Trophoblast cell (in vitro differentiated cells and primary cell): Measurements from ENCODE around the gene NUP93.

Experiments
- DNase-seq, 2 donors: peaks; one replicate each; pipeline ENCODE4 v3.0.0-alpha.2; 2016
- H2AFZ ChIP-seq: 2 replicates; pipeline ENCODE4 v1.6.1; 2013; ENCODE audit warnings: low read length, moderate library complexity, mild to moderate bottlenecking; ENCODE audit not compliant: insufficient read depth, poor library complexity
- H2AK5ac ChIP-seq: 2 replicates; pipeline ENCODE4 v1.6.1; 2013; ENCODE audit warnings: mild to moderate bottlenecking, low read length
- H2BK120ac ChIP-seq: 2 replicates; pipeline ENCODE4 v1.6.1; 2013; ENCODE audit warnings: low read length, mild to moderate bottlenecking, moderate library complexity; ENCODE audit not compliant: insufficient read depth, poor library complexity
- H2BK12ac ChIP-seq: 2 replicates; pipeline ENCODE4 v1.6.1; 2013; ENCODE audit warnings: mild to moderate bottlenecking, low read length, moderate library complexity
- H2BK5ac ChIP-seq: 2 replicates; pipeline ENCODE4 v1.6.1; 2013; ENCODE audit warnings: low read length, low read depth, moderate library complexity, mild to moderate bottlenecking; ENCODE audit not compliant: poor library complexity
- H3K14ac ChIP-seq: 2 replicates; pipeline ENCODE4 v1.6.1; 2013; ENCODE audit warnings: mild to moderate bottlenecking, low read length
- H3K18ac ChIP-seq: 2 replicates; pipeline ENCODE4 v1.6.1; 2013; ENCODE audit warnings: mild to moderate bottlenecking, low read length
- H3K23ac ChIP-seq: 2 replicates; pipeline ENCODE4 v1.6.1; 2013; ENCODE audit warnings: low read length
- H3K27ac ChIP-seq: 2 replicates; pipeline ENCODE4 v1.5.1; 2013; ENCODE audit warnings: low read depth, mild to moderate bottlenecking, inconsistent platforms, low read length, moderate library complexity
- H3K27me3 ChIP-seq: 2 replicates; pipeline ENCODE4 v1.6.1; 2013; ENCODE audit warnings: inconsistent platforms, mild to moderate bottlenecking, low read length, moderate library complexity; ENCODE audit not compliant: insufficient read depth
- H3K36me3 ChIP-seq, 2 experiments: 1 replicate in 1 of 2; 2 replicates in 1 of 2; pipeline ENCODE4 v1.6.1; 2013; ENCODE audit warnings: low read length in 2 of 2, mild to moderate bottlenecking in 2 of 2, moderate library complexity in 1 of 2; ENCODE audit not compliant: insufficient read depth in 2 of 2, control insufficient read depth in 1 of 2
- H3K4ac ChIP-seq: 2 replicates; pipeline ENCODE4 v1.6.1; 2013; ENCODE audit warnings: low read depth, mild to moderate bottlenecking, low read length, moderate library complexity
- H3K4me1 ChIP-seq, 2 experiments: 1 replicate in 1 of 2; 2 replicates in 1 of 2; pipeline ENCODE4 v1.6.1; 2013; ENCODE audit warnings: low read length in 2 of 2, mild to moderate bottlenecking in 2 of 2, moderate library complexity in 1 of 2; ENCODE audit not compliant: insufficient read depth in 2 of 2, control insufficient read depth in 1 of 2
- H3K4me2 ChIP-seq: 2 replicates; pipeline ENCODE4 v1.6.1; 2013; ENCODE audit warnings: inconsistent platforms, mild to moderate bottlenecking, low read length, moderate library complexity
- H3K4me3 ChIP-seq: 2 replicates; pipeline ENCODE4 v1.5.1; 2013; ENCODE audit warnings: mild to moderate bottlenecking, low read depth, low read length, inconsistent platforms
- H3K79me1 ChIP-seq: one replicate; pipeline ENCODE4 v1.6.1; 2013; ENCODE audit warnings: low read length
- H3K79me2 ChIP-seq: 2 replicates; pipeline ENCODE4 v1.6.1; 2013; ENCODE audit warnings: low read length, mild to moderate bottlenecking; ENCODE audit not compliant: control insufficient read depth, insufficient read depth, poor library complexity
- H3K9ac ChIP-seq: 2 replicates; pipeline ENCODE4 v1.6.1; 2013; ENCODE audit warnings: mild to moderate bottlenecking, low read length
- H3K9me3 ChIP-seq: 2 replicates; pipeline ENCODE4 v1.6.1; 2013; ENCODE audit warnings: low read depth, mild to moderate bottlenecking, control low read depth, inconsistent platforms, low read length; ENCODE audit not compliant: insufficient read depth
- H4K12ac ChIP-seq: 2 replicates; pipeline ENCODE4 v1.6.1; 2013; ENCODE audit warnings: low read depth, mild to moderate bottlenecking, low read length, moderate library complexity
- H4K8ac ChIP-seq: 2 replicates; pipeline ENCODE4 v1.6.1; 2013; ENCODE audit warnings: low read depth, mild to moderate bottlenecking, low read length, moderate library complexity
- H4K91ac ChIP-seq: one replicate; pipeline ENCODE4 v1.6.1; 2013; ENCODE audit warnings: low read depth, mild to moderate bottlenecking, low read length, moderate library complexity
- WGBS: extraction: QIAGEN DNeasy Blood & Tissue Kit; methylation state at CpG from one replicate; pipeline ENCODE4 v1.1.7; 2013; ENCODE audit warnings: missing lambda C conversion rate; ENCODE audit not compliant: insufficient read length, insufficient coverage; ENCODE audit errors: extremely low coverage; 5-methylcytosine and 5-hydroxymethylcytosine counted together

NUP93 gene

GRCh38 chr16:56742030-56742984 is 12.4 kb downstream of the NUP93 start:
- peak in 1 of 2 donors; percentile 31 for DNase-seq
- no peak overlapping the region for H3K4me3 ChIP-seq
- no peaks in the 10 kb centered on the region for H3K36me3 ChIP-seq
- no peak overlapping the region for H4K12ac ChIP-seq
- no peak overlapping the region for H2AFZ ChIP-seq
- no peak overlapping the region for H2BK5ac ChIP-seq
- H3K9ac ChIP-seq: no peak overlapping the region
- no peak overlapping the region for H2BK120ac ChIP-seq
- no peak overlapping the region for H3K23ac ChIP-seq
- H3K18ac ChIP-seq: no peak overlapping the region
- H4K8ac ChIP-seq: peak overlapping the region; percentile 65
- H3K4me2 ChIP-seq: no peak overlapping the region
- H2AK5ac ChIP-seq: no peak overlapping the region
- no peaks in the 10 kb centered on the region for H3K9me3 ChIP-seq
- peaks cover 5% of the 10 kb centered on the region for H3K79me1 ChIP-seq
- H3K4ac ChIP-seq: no peak overlapping the region
- no peaks in the 10 kb centered on the region for H3K79me2 ChIP-seq
- H4K91ac ChIP-seq: no peak overlapping the region
- H3K14ac ChIP-seq: no peak overlapping the region
- peaks cover 17 to 19% of the 10 kb centered on the region in 2 experiments for H3K4me1 ChIP-seq
- WGBS: no CpG with 5 or more reads among the region's 5 CpGs
- H3K27me3 ChIP-seq: no peaks in the 10 kb centered on the region
- no peak overlapping the region for H2BK12ac ChIP-seq
- H3K27ac ChIP-seq: peak overlapping the region; percentile 53

- no peaks in the 10 kb centered on the region for H3K9me3 ChIP-seq
- no peak overlapping the region for H3K27ac ChIP-seq
- H3K18ac ChIP-seq: no peak overlapping the region
- peak overlapping the region; percentile 11 for H2BK12ac ChIP-seq
- peaks cover 0 to 5% of the 10 kb centered on the region in 2 experiments for H3K36me3 ChIP-seq
- H3K79me1 ChIP-seq: peaks cover 7% of the 10 kb centered on the region
- no peak overlapping the region for H4K8ac ChIP-seq
- H3K23ac ChIP-seq: no peak overlapping the region
- no peak overlapping the region for H3K4me3 ChIP-seq
- no peak overlapping the region for H3K4ac ChIP-seq
- H3K4me2 ChIP-seq: no peak overlapping the region
- H2BK5ac ChIP-seq: no peak overlapping the region
- H2AK5ac ChIP-seq: no peak overlapping the region
- H3K14ac ChIP-seq: no peak overlapping the region
- H4K12ac ChIP-seq: no peak overlapping the region
- H3K4me1 ChIP-seq: peaks cover 24 to 29% of the 10 kb centered on the region in 2 experiments
- no CpG with 5 or more reads among the region's 4 CpGs for WGBS
- no peak for DNase-seq
- H3K79me2 ChIP-seq: peaks cover 2% of the 10 kb centered on the region
- no peaks in the 10 kb centered on the region for H3K27me3 ChIP-seq
- H3K9ac ChIP-seq: no peak overlapping the region
- H4K91ac ChIP-seq: no peak overlapping the region
- H2AFZ ChIP-seq: no peak overlapping the region
- H2BK120ac ChIP-seq: no peak overlapping the region
Measured at GRCh38 chr16:56743840-56744239, 13.9 kb downstream of the NUP93 start.

GRCh38 chr16:56744996-56745640 is 15.2 kb downstream of the NUP93 start:
- H2BK12ac ChIP-seq: peak overlapping the region; percentile 96
- peak overlapping the region; percentile 85 for H3K18ac ChIP-seq
- H2AFZ ChIP-seq: no peak overlapping the region
- H4K91ac ChIP-seq: peak overlapping the region; percentile 78
- no peak overlapping the region for H4K12ac ChIP-seq
- H3K9ac ChIP-seq: peak overlapping the region; percentile 16
- H3K9me3 ChIP-seq: no peaks in the 10 kb centered on the region
- peaks cover 24 to 29% of the 10 kb centered on the region in 2 experiments for H3K4me1 ChIP-seq
- no peak overlapping the region for H3K4me3 ChIP-seq
- peak overlapping the region; percentile 50 for H3K14ac ChIP-seq
- H3K79me1 ChIP-seq: peaks cover 7% of the 10 kb centered on the region
- H3K27me3 ChIP-seq: no peaks in the 10 kb centered on the region
- H4K8ac ChIP-seq: peak overlapping the region; percentile 35
- H3K4me2 ChIP-seq: peak overlapping the region; percentile 39
- no peak overlapping the region for H3K23ac ChIP-seq
- peak overlapping the region; percentile 61 for H2BK5ac ChIP-seq
- peak overlapping the region; percentile 76 for H3K4ac ChIP-seq
- peak overlapping the region; percentile 78 for H2BK120ac ChIP-seq
- peaks cover 0 to 7% of the 10 kb centered on the region in 2 experiments for H3K36me3 ChIP-seq
- no CpG with 5 or more reads among the region's 5 CpGs for WGBS
- H3K27ac ChIP-seq: peak overlapping the region; percentile 78
- peaks cover 2% of the 10 kb centered on the region for H3K79me2 ChIP-seq
- DNase-seq: no peak
- peak overlapping the region; percentile 84 for H2AK5ac ChIP-seq

- no peak overlapping the region for H3K18ac ChIP-seq
- WGBS: no CpG with 5 or more reads among the region's 1 CpG
- peak in 1 of 2 donors; percentile 47 for DNase-seq
Measured at GRCh38 chr16:56747486-56748045, 17.6 kb downstream of the NUP93 start.

More at GRCh38 chr16:56747486-56748045, 17.6 kb downstream of the NUP93 start:
- Histone ChIP-seq H3K27me3 (no peaks in the 10 kb centered on the region), H2AFZ (no peak overlapping the region), H3K9ac (no peak overlapping the region), H3K79me1 (peaks cover 6% of the 10 kb centered on the region), H3K4me2 (peak overlapping the region; percentile 23), H2BK5ac (no peak overlapping the region), H3K4me3 (no peak overlapping the region), H2AK5ac (no peak overlapping the region), H4K12ac (no peak overlapping the region), H3K23ac (no peak overlapping the region), H3K36me3 (peaks cover 0 to 10% of the 10 kb centered on the region in 2 experiments), H2BK120ac (no peak overlapping the region), H3K4ac (no peak overlapping the region), H3K14ac (no peak overlapping the region), H3K9me3 (no peaks in the 10 kb centered on the region), H4K91ac (no peak overlapping the region), H3K79me2 (peaks cover 2% of the 10 kb centered on the region), H3K27ac (no peak overlapping the region), H3K4me1 (peaks cover 22 to 29% of the 10 kb centered on the region in 2 experiments), H4K8ac (no peak overlapping the region), H2BK12ac (no peak overlapping the region)
